HCT116 (cell line): Measurements from ENCODE around the gene C22orf42. TPM values are rescaled to one million over a fixed set of nuclear protein-coding genes. Genes with fewer than 3 reads are reported as not detected.

Source experiments
- ATAC-seq: fragments of 200-7000 bp; cut with Tn5 transposase; 2 replicates; pipeline ENCODE4 v1.9.1; 2020; ENCODE audit warnings: mild to moderate bottlenecking, moderate library complexity
- BruUV-seq: library from RNA; stranded (reverse); fragments of 400-500 nt; replicated peaks from 2 replicates; lab custom pipeline; 2021; lab: Mats Ljungman, UMichigan
- CTCF ChIA-PET: fragments of 300-600 bp; sonication (Branson Sonifier 250); formaldehyde crosslinking; loops from one replicate; lab custom pipeline; 2021; ENCODE audit warnings: antibody characterized with exemption; lab: Charles Lee
- POLR2A ChIA-PET: fragments of 300-600, 350-600 bp; sonication (Branson Sonifier 250); formaldehyde crosslinking; loops from one replicate; lab custom pipeline; 2021; ENCODE audit warnings: antibody characterized with exemption; lab: Charles Lee
- RAD21 ChIA-PET, 2 experiments: fragments of 300-600 bp; sonication (Branson Sonifier 250); formaldehyde crosslinking; loops; one replicate each; lab custom pipeline; 2023; ENCODE audit warnings: low total read pairs in 2 of 2; ENCODE audit not compliant: uncharacterized antibody in 2 of 2, unreplicated experiment in 2 of 2, low non-redundant PET in 1 of 2; lab: Charles Lee
- DNase-seq: peaks from one replicate; pipeline ENCODE4 v3.0.0-alpha.2; 2010; ENCODE audit warnings: low read depth, low spot score
- H2AFZ ChIP-seq: fragments of 200-600 bp; shearing (Covaris generic), sonication (generic); 2 replicates; pipeline ENCODE4 v1.6.1; 2017; ENCODE audit warnings: low read depth, mixed run types, mixed read lengths, antibody characterized with exemption, low read length; ENCODE audit not compliant: poor library complexity, severe bottlenecking
- H3K27ac ChIP-seq: 2 replicates; pipeline ENCODE4 v1.5.1; 2012; ENCODE audit warnings: low read depth, low read length
- H3K27me3 ChIP-seq: fragments of 200-600 bp; sonication (generic); 2 replicates; pipeline ENCODE4 v1.6.1; 2016; ENCODE audit warnings: mixed run types, low read length, mixed read lengths; ENCODE audit not compliant: insufficient read depth
- H3K36me3 ChIP-seq, 2 experiments: fragments of 200-500 bp in 1 of 2; fragments of 200-600 bp in 1 of 2; sonication (Bioruptor generic) in 1 of 2; sonication (generic) in 1 of 2; 2 replicates each; pipeline versions ENCODE4 v1.5.1 to v1.6.1; 2014 to 2016; ENCODE audit warnings: low read length in 2 of 2, inconsistent platforms in 1 of 2, mixed read lengths in 1 of 2, mixed run types in 1 of 2; ENCODE audit not compliant: insufficient read depth in 2 of 2, control insufficient read depth in 1 of 2
- H3K4me1 ChIP-seq, 2 experiments: fragments of 200-600 bp in 1 of 2; sonication (generic) in 1 of 2; 2 replicates each; pipeline versions ENCODE4 v1.5.1 to v1.6.1; 2012 to 2017; ENCODE audit warnings: low read length in 2 of 2, inconsistent platforms in 1 of 2, mild to moderate bottlenecking in 1 of 2, mixed read lengths in 1 of 2, mixed run types in 1 of 2, moderate library complexity in 1 of 2; ENCODE audit not compliant: insufficient read depth in 2 of 2, control insufficient read depth in 1 of 2
- H3K4me2 ChIP-seq: fragments of 200-600 bp; sonication (generic); 2 replicates; pipeline ENCODE4 v1.6.1; 2017; ENCODE audit warnings: mixed run types, low read length, mixed read lengths
- H3K4me3 ChIP-seq, 2 experiments: fragments of 200-600 bp in 1 of 2; sonication (generic) in 1 of 2; replicated peaks in 1 of 2; 2 replicates each; pipeline ENCODE4 v1.5.1; 2011 to 2016; ENCODE audit warnings: low read length in 2 of 2, control low read depth in 1 of 2, low read depth in 1 of 2, mild to moderate bottlenecking in 1 of 2, mixed read lengths in 1 of 2, mixed run types in 1 of 2
- H3K79me2 ChIP-seq: fragments of 200-600 bp; sonication (generic); 2 replicates; pipeline ENCODE4 v1.6.1; 2017; ENCODE audit warnings: mild to moderate bottlenecking, mixed run types, low read length, moderate library complexity, mixed read lengths; ENCODE audit not compliant: insufficient read depth
- H3K9ac ChIP-seq: fragments of 200-600 bp; sonication (generic); 2 replicates; pipeline ENCODE4 v1.6.1; 2016; ENCODE audit warnings: low read length, mixed read lengths
- H3K9me2 ChIP-seq: fragments of 200-600 bp; sonication (generic), shearing (Covaris generic); 2 replicates; pipeline ENCODE4 v1.6.1; 2017; ENCODE audit warnings: mixed run types, mild to moderate bottlenecking, moderate library complexity; ENCODE audit not compliant: insufficient read depth
- H3K9me3 ChIP-seq, 2 experiments: fragments of 200-500 bp in 1 of 2; fragments of 200-600 bp in 1 of 2; sonication (Bioruptor generic) in 1 of 2; sonication (generic) in 1 of 2; 2 replicates each; pipeline ENCODE4 v1.6.1; 2014 to 2017; ENCODE audit warnings: low read length in 2 of 2, mixed read lengths in 2 of 2, inconsistent platforms in 1 of 2, low read depth in 1 of 2, mild to moderate bottlenecking in 1 of 2, mixed run types in 1 of 2, moderate library complexity in 1 of 2; ENCODE audit not compliant: control insufficient read depth in 1 of 2, insufficient read depth in 1 of 2
- H4K20me1 ChIP-seq: fragments of 200-600 bp; sonication (generic), shearing (Covaris generic); 2 replicates; pipeline ENCODE4 v1.6.1; 2017; ENCODE audit warnings: mixed run types, mild to moderate bottlenecking, moderate library complexity; ENCODE audit not compliant: insufficient read depth
- EGR1 ChIP-seq: IDR thresholded peaks from 2 replicates; pipeline ENCODE4 v1.6.1; 2012; ENCODE audit warnings: low read depth
- ELF1 ChIP-seq: IDR thresholded peaks from 2 replicates; pipeline ENCODE4 v1.6.1; 2012; ENCODE audit warnings: low read depth, borderline replicate concordance
- FOSL1 ChIP-seq: IDR thresholded peaks from 2 replicates; pipeline ENCODE4 v1.6.1; 2012; ENCODE audit warnings: low read depth
- JUND ChIP-seq: IDR thresholded peaks from 2 replicates; pipeline ENCODE4 v1.6.1; 2012
- POLR2A ChIP-seq: IDR thresholded peaks from 2 replicates; pipeline ENCODE4 v1.7.0; 2011; ENCODE audit warnings: borderline replicate concordance; ENCODE audit not compliant: insufficient read depth, insufficient read length; ENCODE audit errors: extremely low read depth
- RAD21 ChIP-seq: IDR thresholded peaks from 2 replicates; pipeline ENCODE4 v1.6.1; 2012; ENCODE audit warnings: low read depth, mild to moderate bottlenecking
- REST ChIP-seq: IDR thresholded peaks from 2 replicates; pipeline ENCODE4 v1.6.1; 2012; ENCODE audit warnings: low read depth
- SP1 ChIP-seq: IDR thresholded peaks from 2 replicates; pipeline ENCODE4 v1.6.1; 2012; ENCODE audit warnings: low read depth
- SRF ChIP-seq: IDR thresholded peaks from 2 replicates; pipeline ENCODE4 v1.6.1; 2012; ENCODE audit warnings: low read depth
- TCF7L2 ChIP-seq: IDR thresholded peaks from 2 replicates; pipeline ENCODE4 v1.7.0; 2011; ENCODE audit warnings: borderline replicate concordance, inconsistent platforms; ENCODE audit not compliant: insufficient read depth, insufficient read length; ENCODE audit errors: extremely low read depth
- ZFX ChIP-seq: fragments of 450-650 bp; IDR thresholded peaks from 2 replicates; pipeline ENCODE4 v1.6.1; 2017
- ZNF274 ChIP-seq: fragments of 200-500 bp; sonication (Bioruptor generic); IDR thresholded peaks from 2 replicates; pipeline ENCODE4 v1.6.1; 2014; ENCODE audit warnings: mild to moderate bottlenecking, low read depth, low read length, inconsistent platforms
- intact Hi-C: fragments of 100-400 bp; cut with micrococcal nuclease; formaldehyde crosslinking; loops from 2 replicates; pipeline ENCODE4 v1.10.0; 2022
- total RNA-seq: library from RNA; stranded (reverse); gene quantifications from one replicate; pipeline ENCODE4 v1.2.1, GENCODE V29; 2021; ENCODE audit not compliant: unreplicated experiment
- TF ChIP-seq, protein P1 (sequence below): IDR thresholded peaks from 2 replicates; pipeline ENCODE4 v1.6.1; 2012

C22orf42 gene
- total RNA-seq, 1 experiment from 2014 or later = not detected

- intact Hi-C loops = no loop called here
- H3K27me3 ChIP-seq = peaks cover 58% of the 10 kb centered on the region
- no peaks in the 10 kb centered on the region for H3K36me3 ChIP-seq
- no peak overlapping the region for H3K4me2 ChIP-seq
- CTCF ChIA-PET = no interaction called here
- no peak overlapping the region for H3K4me3 ChIP-seq
- H3K79me2 ChIP-seq = no peaks in the 10 kb centered on the region
- ATAC-seq = no peak
- no peak overlapping the region for H3K27ac ChIP-seq
- no peak overlapping the region for H2AFZ ChIP-seq
- no peaks in the 10 kb centered on the region for H3K4me1 ChIP-seq
- RAD21 ChIA-PET = no interaction called here
- POLR2A ChIA-PET = no interaction called here
- no peaks in the 10 kb centered on the region for H3K9me2 ChIP-seq
- DNase-seq = no peak
- no peak overlapping the region for H3K9ac ChIP-seq
- TF ChIP-seq ZNF274 = no peak
- TF ChIP-seq TCF7L2 = no peak
- TF ChIP-seq SP1 = no peak
- TF ChIP-seq SRF = no peak
- no peak for TF ChIP-seq JUND
- TF ChIP-seq RAD21 = no peak
- TF ChIP-seq ZFX = no peak
- no peak for TF ChIP-seq REST
- TF ChIP-seq POLR2A = no peak
- no peak for TF ChIP-seq ELF1
- TF ChIP-seq, protein P1, sequence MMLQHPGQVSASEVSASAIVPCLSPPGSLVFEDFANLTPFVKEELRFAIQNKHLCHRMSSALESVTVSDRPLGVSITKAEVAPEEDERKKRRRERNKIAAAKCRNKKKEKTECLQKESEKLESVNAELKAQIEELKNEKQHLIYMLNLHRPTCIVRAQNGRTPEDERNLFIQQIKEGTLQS = no peak
- no peak for TF ChIP-seq EGR1
- TF ChIP-seq FOSL1 = no peak
- no peaks in the 10 kb centered on the region for H4K20me1 ChIP-seq
- BruUV-seq = no TSS peak
- H3K9me3 ChIP-seq = no peaks in the 10 kb centered on the region
Measured at GRCh38 chr22:32112380-32112779, 46.7 kb downstream of the C22orf42 start.
